Smooth muscle cell (in vitro differentiated cells): ENCODE data around the gene STXBP1. TPM values are rescaled to one million over a fixed set of nuclear protein-coding genes. Genes with fewer than 3 reads are reported as not detected.

Source experiments
- DNase-seq: peaks from one replicate; lab custom pipeline; 2025; ENCODE audit not compliant: unreplicated experiment; lab: John Stamatoyannopoulos, UW
- H2AFZ ChIP-seq: fragments of 200-600 bp; sonication (generic); 2 replicates; pipeline ENCODE4 v1.6.0; 2016; ENCODE audit warnings: antibody characterized with exemption, low read depth, mild to moderate bottlenecking
- H3F3A ChIP-seq: fragments of 200-600 bp; sonication (generic); 2 replicates; pipeline ENCODE4 v1.6.0; 2017; ENCODE audit warnings: antibody characterized with exemption, low read depth
- H3K27ac ChIP-seq: fragments of 200-600 bp; sonication (generic); 2 replicates; pipeline ENCODE4 v1.5.1; 2016; ENCODE audit warnings: low read depth, mild to moderate bottlenecking
- H3K27me3 ChIP-seq: fragments of 200-600 bp; sonication (generic); 2 replicates; pipeline ENCODE4 v1.6.1; 2016; ENCODE audit warnings: low read depth, mild to moderate bottlenecking
- H3K36me3 ChIP-seq: fragments of 200-600 bp; sonication (generic); 2 replicates; pipeline ENCODE4 v1.5.1; 2016; ENCODE audit warnings: low read depth
- H3K4me1 ChIP-seq: fragments of 200-600 bp; sonication (generic); 2 replicates; pipeline ENCODE4 v1.5.1; 2016; ENCODE audit warnings: low read depth
- H3K4me2 ChIP-seq: fragments of 200-600 bp; sonication (generic); 2 replicates; pipeline ENCODE4 v1.6.0; 2016; ENCODE audit warnings: mild to moderate bottlenecking
- H3K4me3 ChIP-seq: fragments of 200-600 bp; sonication (generic); 2 replicates; pipeline ENCODE4 v1.5.1; 2016; ENCODE audit warnings: mild to moderate bottlenecking
- H3K79me2 ChIP-seq: fragments of 200-600 bp; sonication (generic); 2 replicates; pipeline ENCODE4 v1.6.0; 2016; ENCODE audit warnings: low read depth, mild to moderate bottlenecking
- H3K9ac ChIP-seq: fragments of 200-600 bp; sonication (generic); 2 replicates; pipeline ENCODE4 v1.6.0; 2016; ENCODE audit warnings: low read depth
- H3K9me3 ChIP-seq: fragments of 200-600 bp; sonication (generic); replicated peaks from 2 replicates; pipeline ENCODE4 v1.5.1; 2016; ENCODE audit warnings: low read depth
- H4K20me1 ChIP-seq: fragments of 200-600 bp; sonication (generic); 2 replicates; pipeline ENCODE4 v1.6.0; 2016; ENCODE audit warnings: low read depth
- CTCF ChIP-seq: fragments of 200-600 bp; sonication (generic); IDR thresholded peaks from 2 replicates; pipeline ENCODE4 v1.5.1; 2017; ENCODE audit warnings: borderline replicate concordance, mild to moderate bottlenecking, antibody characterized with exemption; ENCODE audit not compliant: insufficient read depth, poor library complexity, severe bottlenecking
- WGBS: methylation state at CpG from one replicate; pipeline ENCODE4 v1.1.7; 2016; ENCODE audit warnings: low lambda C conversion rate; 5-methylcytosine and 5-hydroxymethylcytosine counted together
- polyA plus RNA-seq: library from polyadenylated mRNA; unstranded; fragments of >200 nt; fragmentation: Nextera tagmentation; extraction: Ambion mirVana; gene quantifications from 2 replicates; pipeline ENCODE4 v1.2.1, GENCODE V29; 2016
- total RNA-seq: library from RNA; depleted of rRNA; stranded (reverse); fragments of >200 nt; gene quantifications from 2 replicates; pipeline ENCODE4 v1.2.3, GENCODE V29; 2014

The STXBP1 gene
- total and polyA plus RNA-seq, 2 experiments from 2014 or later, result 22.4 to 22.8 TPM

GRCh38 chr9:127652733-127653132, 40.7 kb downstream of the STXBP1 start:
- no peak overlapping the region for H3K9ac ChIP-seq
- no peaks in the 10 kb centered on the region for H3K4me1 ChIP-seq
- DNase-seq, result no peak
- no peak overlapping the region for H2AFZ ChIP-seq
- no peak overlapping the region for H3K4me3 ChIP-seq
- H3K9me3 ChIP-seq, result no peaks in the 10 kb centered on the region
- H3F3A ChIP-seq, result no peaks in the 10 kb centered on the region
- 91% methylated on average over 3 of the region's 3 CpGs for WGBS
- no peaks in the 10 kb centered on the region for H3K79me2 ChIP-seq
- H3K27ac ChIP-seq, result no peak overlapping the region
- no peak for TF ChIP-seq CTCF
- H4K20me1 ChIP-seq, result peaks cover 16% of the 10 kb centered on the region
- H3K36me3 ChIP-seq, result no peaks in the 10 kb centered on the region
- H3K27me3 ChIP-seq, result no peaks in the 10 kb centered on the region
- H3K4me2 ChIP-seq, result no peak overlapping the region

- Histone ChIP-seq H3K27me3 (no peaks in the 10 kb centered on the region), H3K9ac (no peak overlapping the region), H3F3A (no peaks in the 10 kb centered on the region), H3K4me1 (no peaks in the 10 kb centered on the region), H3K79me2 (no peaks in the 10 kb centered on the region), H3K27ac (no peak overlapping the region), H3K4me2 (no peak overlapping the region), H4K20me1 (peaks cover 5% of the 10 kb centered on the region), H3K4me3 (no peak overlapping the region), H3K9me3 (no peaks in the 10 kb centered on the region), H3K36me3 (no peaks in the 10 kb centered on the region), H2AFZ (no peak overlapping the region)
- TF ChIP-seq CTCF, result no peak
- 55% methylated on average over 5 of the region's 5 CpGs for WGBS
- no peak for DNase-seq
Measured at GRCh38 chr9:127654619-127655018, 42.5 kb downstream of the STXBP1 start.

- Histone ChIP-seq H3K27ac (no peak overlapping the region), H3K9me3 (no peaks in the 10 kb centered on the region), H3K36me3 (no peaks in the 10 kb centered on the region), H2AFZ (no peak overlapping the region), H3K27me3 (no peaks in the 10 kb centered on the region), H4K20me1 (no peaks in the 10 kb centered on the region), H3K9ac (no peak overlapping the region), H3K4me3 (no peak overlapping the region), H3K79me2 (no peaks in the 10 kb centered on the region), H3K4me2 (no peak overlapping the region), H3K4me1 (no peaks in the 10 kb centered on the region), H3F3A (no peaks in the 10 kb centered on the region)
- no peak for TF ChIP-seq CTCF
- no peak for DNase-seq
- WGBS, result 96% methylated on average over 5 of the region's 5 CpGs
Measured at GRCh38 chr9:127658428-127658827, 46.4 kb downstream of the STXBP1 start.

GRCh38 chr9:127660886-127661741, 49.0 kb downstream of the STXBP1 start:
- no peaks in the 10 kb centered on the region for H3K27me3 ChIP-seq
- H3K9me3 ChIP-seq, result no peaks in the 10 kb centered on the region
- H4K20me1 ChIP-seq, result no peaks in the 10 kb centered on the region
- TF ChIP-seq CTCF, result no peak
- no peaks in the 10 kb centered on the region for H3K4me1 ChIP-seq
- 77% methylated on average over 13 of the region's 13 CpGs for WGBS
- no peak for DNase-seq
- H2AFZ ChIP-seq, result no peak overlapping the region
- H3K9ac ChIP-seq, result no peak overlapping the region
- no peak overlapping the region for H3K27ac ChIP-seq
- H3K4me2 ChIP-seq, result no peak overlapping the region
- H3F3A ChIP-seq, result no peaks in the 10 kb centered on the region
- H3K36me3 ChIP-seq, result no peaks in the 10 kb centered on the region
- no peak overlapping the region for H3K4me3 ChIP-seq
- H3K79me2 ChIP-seq, result no peaks in the 10 kb centered on the region
